Gastroesophageal sphincter (tissue), 4 donors: ENCODE data around the gene SPI1. TPM values are rescaled to one million over a fixed set of nuclear protein-coding genes. Genes with fewer than 3 reads are reported as not detected.

ENCODE experiments used
- ATAC-seq: fragments of 150-250 bp; one replicate; pipeline ENCODE4 v1.9.1; 2016; ENCODE audit warnings: mild to moderate bottlenecking, moderate library complexity
- H3K27ac ChIP-seq, 4 donors: fragments of 200-600 bp; sonication (generic) in 3 of 4; 1 replicate in 3 of 4; 2 replicates in 1 of 4; pipeline ENCODE4 v1.5.1; 2016 to 2019
- H3K27me3 ChIP-seq: fragments of 200-600 bp; sonication (generic); one replicate; pipeline ENCODE4 v1.5.1; 2019
- H3K36me3 ChIP-seq, 2 donors: fragments of 200-600 bp; sonication (generic); one replicate each; pipeline ENCODE4 v1.5.1; 2019; ENCODE audit warnings: control low read depth in 1 of 2
- H3K4me1 ChIP-seq, 3 donors: fragments of 200-600 bp; sonication (generic); 1 replicate in 2 of 3; 2 replicates in 1 of 3; pipeline ENCODE4 v1.5.1; 2016 to 2019; ENCODE audit warnings: control low read depth in 2 of 3
- H3K4me3 ChIP-seq, 2 donors: fragments of 200-600 bp; sonication (generic); one replicate each; pipeline ENCODE4 v1.5.1; 2019; ENCODE audit warnings: mild to moderate bottlenecking in 1 of 2, moderate library complexity in 1 of 2
- H3K9me3 ChIP-seq, 3 donors: fragments of 200-600 bp; sonication (generic); one replicate each; pipeline ENCODE4 v1.5.1; 2017 to 2019; ENCODE audit warnings: control low read depth in 2 of 3
- EP300 ChIP-seq: sonication (generic); formaldehyde crosslinking; IDR thresholded peaks from one replicate; pipeline ENCODE4 v1.6.1; 2017; ENCODE audit warnings: antibody characterized with exemption, mild to moderate bottlenecking
- POLR2A ChIP-seq, 2 donors: fragments of 450-650 bp; IDR thresholded peaks; one replicate each; pipeline ENCODE4 v1.6.1; 2017; ENCODE audit warnings: antibody characterized with exemption in 2 of 2, mild to moderate bottlenecking in 2 of 2, moderate library complexity in 1 of 2
- POLR2AphosphoS5 ChIP-seq: sonication (generic); formaldehyde crosslinking; IDR thresholded peaks from one replicate; pipeline ENCODE4 v1.6.1; 2017; ENCODE audit warnings: antibody characterized with exemption
- WGBS, 2 donors: methylation state at CpG; one replicate each; pipeline ENCODE4 v1.1.5; 2018; ENCODE audit warnings: low coverage in 1 of 2; 5-methylcytosine and 5-hydroxymethylcytosine counted together
- total RNA-seq, 4 donors: library from RNA; depleted of rRNA; stranded (reverse); fragments of >200 nt; gene quantifications; one replicate each; pipeline ENCODE4 v1.1.0, GENCODE V29; 2016
- TF ChIP-seq, protein P1 (sequence below), 4 experiments: fragments of 200-600 bp in 2 of 4; fragments of 450-650 bp in 2 of 4; sonication (generic) in 1 of 4; IDR thresholded peaks; one replicate each; pipeline ENCODE4 v1.5.1; 2017 to 2019; ENCODE audit warnings: antibody characterized with exemption in 4 of 4, mild to moderate bottlenecking in 2 of 4, moderate library complexity in 2 of 4

The SPI1 gene
- total RNA-seq, 4 donors from 2014 or later, result 4.2 to 32.4 (median 14.7) TPM

DNA sequence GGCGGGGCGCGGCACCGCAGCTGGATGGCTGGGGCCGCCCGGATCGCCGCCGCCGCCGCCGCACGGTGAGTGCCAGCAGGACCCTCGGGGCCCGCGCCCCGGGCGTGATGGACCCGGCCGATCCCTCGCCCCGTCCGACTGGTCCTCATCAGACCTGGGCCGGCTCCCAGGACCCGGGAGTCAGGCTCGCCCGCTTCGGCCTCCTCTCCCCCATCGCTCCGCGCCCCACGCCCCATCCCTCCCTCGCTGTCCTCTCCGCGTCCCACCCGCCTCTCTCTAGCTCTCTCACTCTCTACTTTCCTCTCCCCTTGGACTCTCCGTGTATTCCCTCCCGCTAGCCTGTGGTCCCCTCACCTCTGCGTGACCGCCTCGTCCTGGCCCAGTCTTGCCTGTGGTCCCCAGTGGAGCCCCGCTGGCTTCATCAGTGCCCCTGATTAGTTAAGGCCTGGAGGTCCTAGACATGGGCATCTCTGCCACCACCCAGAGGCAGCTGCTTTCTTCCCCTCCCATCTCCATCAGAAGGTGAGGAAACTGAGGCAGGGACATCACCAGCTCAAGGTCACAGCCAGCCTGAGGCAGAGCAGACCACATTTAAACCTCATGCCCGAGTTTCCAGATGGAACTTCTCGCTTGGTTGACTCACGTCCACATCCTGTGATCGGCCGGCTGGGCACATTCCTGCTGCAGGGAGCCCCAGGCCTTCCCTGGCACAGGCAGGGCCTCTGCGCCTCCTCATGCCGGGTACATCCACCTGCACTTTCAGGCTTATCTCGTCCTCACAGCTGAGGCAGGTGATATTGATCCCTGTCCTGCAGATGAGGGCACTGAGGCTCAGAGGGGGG lies 30.5 kb upstream of the SPI1 start:
- peak overlapping the region; percentile 82 to 96 (median 94) for H3K27ac ChIP-seq
- WGBS, 2 donors, result 0 to 2% methylated on average over 7 to 20 of the region's 50 CpGs
- H3K9me3 ChIP-seq, result no peaks in the 10 kb centered on the region
- ATAC-seq, result peak; percentile 9
- TF ChIP-seq POLR2AphosphoS5, result peak; percentile 55
- no peak for TF ChIP-seq EP300
- no peak for TF ChIP-seq POLR2A (IDR thresholded peaks at IDR 0.05)
- peaks cover 0 to 37% of the 10 kb centered on the region in 2 donors for H3K36me3 ChIP-seq
- H3K4me1 ChIP-seq, result peaks cover 0 to 60% (median 34%) of the 10 kb centered on the region in 3 donors
- no peaks in the 10 kb centered on the region for H3K27me3 ChIP-seq
- peak overlapping the region; percentile 73 to 89 for H3K4me3 ChIP-seq

DNA sequence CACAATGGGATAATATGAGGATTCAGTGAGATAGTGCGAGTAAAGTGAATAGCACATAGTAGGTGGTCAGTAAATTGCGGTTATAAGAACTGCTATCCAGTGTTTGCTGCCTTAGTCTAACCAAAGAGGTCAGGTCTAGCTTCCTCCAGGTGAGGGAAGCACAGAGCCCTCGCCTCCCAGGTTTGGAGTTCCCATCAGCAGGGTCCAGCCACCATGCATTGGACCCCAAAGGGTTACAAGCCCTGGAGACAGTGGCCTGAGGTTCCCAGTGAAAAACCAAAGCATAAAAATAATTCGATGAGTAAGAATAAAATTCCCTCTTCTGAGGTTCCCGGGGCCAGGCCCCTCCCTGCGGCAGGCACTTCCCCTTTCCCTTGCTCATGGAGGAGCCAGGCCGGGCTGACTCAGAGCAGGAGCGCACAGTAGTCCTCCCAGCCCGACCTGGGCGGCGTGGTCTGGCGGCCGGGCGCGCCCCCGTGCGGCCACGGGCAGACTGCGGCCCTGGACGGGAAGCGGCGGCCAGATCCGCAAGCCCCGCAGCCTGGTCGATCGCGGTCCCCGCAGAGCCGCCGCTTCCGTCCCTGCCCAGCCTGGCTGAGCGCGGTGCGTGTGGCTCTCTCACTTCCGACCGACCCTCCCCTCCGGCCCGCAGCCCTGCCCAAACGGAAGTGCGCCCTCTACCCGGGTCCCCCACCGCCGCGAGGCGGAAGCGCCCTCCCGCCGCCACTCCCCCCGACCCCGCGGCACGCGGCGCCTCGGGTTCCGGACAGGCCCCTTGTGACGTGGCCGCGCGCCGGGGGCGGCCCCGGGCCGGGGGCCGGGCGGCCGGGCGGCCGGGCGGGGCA lies 29.6 kb upstream of the SPI1 start, which contains the start of gene SLC39A13:
Gene SLC39A13, plus strand, starts transcription at position 845 of the 845 bp plus-strand sequence. CDS start 1,505 bp downstream, outside the sequence.
- TF ChIP-seq POLR2AphosphoS5 (peak; percentile 90), POLR2A (IDR thresholded peaks at IDR 0.05) (peak; percentile 92 to 97), EP300 (no peak)
- TF ChIP-seq, protein P1, sequence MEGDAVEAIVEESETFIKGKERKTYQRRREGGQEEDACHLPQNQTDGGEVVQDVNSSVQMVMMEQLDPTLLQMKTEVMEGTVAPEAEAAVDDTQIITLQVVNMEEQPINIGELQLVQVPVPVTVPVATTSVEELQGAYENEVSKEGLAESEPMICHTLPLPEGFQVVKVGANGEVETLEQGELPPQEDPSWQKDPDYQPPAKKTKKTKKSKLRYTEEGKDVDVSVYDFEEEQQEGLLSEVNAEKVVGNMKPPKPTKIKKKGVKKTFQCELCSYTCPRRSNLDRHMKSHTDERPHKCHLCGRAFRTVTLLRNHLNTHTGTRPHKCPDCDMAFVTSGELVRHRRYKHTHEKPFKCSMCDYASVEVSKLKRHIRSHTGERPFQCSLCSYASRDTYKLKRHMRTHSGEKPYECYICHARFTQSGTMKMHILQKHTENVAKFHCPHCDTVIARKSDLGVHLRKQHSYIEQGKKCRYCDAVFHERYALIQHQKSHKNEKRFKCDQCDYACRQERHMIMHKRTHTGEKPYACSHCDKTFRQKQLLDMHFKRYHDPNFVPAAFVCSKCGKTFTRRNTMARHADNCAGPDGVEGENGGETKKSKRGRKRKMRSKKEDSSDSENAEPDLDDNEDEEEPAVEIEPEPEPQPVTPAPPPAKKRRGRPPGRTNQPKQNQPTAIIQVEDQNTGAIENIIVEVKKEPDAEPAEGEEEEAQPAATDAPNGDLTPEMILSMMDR (IDR thresholded peaks at IDR 0.05), result peak in 3 of 4 experiments; percentile 92 to 95 (median 94)
- no peaks in the 10 kb centered on the region for H3K27me3 ChIP-seq

DNA sequence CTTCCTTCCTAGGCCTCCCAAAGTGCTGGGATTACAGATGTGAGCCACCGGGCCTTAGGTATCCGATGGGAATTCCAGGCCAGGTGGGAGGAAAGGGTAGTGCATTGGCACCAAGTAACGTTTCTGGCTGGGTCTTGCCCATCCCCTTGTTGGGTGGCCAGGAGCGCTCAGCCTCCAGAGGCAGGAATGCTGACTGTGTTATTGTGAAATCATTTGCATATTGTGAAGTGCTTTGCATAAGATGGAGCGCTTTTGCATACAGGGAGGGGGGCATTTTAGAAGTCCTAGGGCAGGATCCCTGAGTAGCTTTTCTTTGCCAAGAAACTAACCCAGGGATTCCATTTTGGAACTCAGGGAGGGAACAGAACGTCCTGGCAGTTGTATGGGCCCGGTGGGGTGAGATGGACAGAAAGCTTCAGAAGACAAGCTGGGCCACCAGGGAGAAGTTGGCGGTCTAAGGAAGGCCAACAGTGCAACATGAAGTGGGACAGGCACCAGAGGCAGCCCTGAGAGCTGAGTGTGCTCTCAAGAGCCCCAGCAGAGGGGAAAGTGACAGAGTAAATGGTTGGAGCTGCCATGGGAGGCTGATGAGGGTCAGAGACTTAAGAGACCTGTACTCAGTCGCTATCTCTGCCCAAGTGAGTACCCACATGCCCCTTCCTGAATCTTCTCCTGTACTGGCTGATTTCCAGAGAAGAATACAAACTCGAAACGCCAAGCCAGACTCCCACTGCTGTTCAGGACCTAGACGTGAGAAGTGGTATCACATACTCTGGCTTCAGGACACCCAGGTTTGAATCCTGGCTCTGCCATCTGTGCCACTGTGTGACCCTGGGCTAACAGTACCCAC lies 28.8 kb upstream of the SPI1 start:
- ATAC-seq, result no peak
- peak overlapping the region; percentile 41 to 89 for H3K4me3 ChIP-seq
- no peaks in the 10 kb centered on the region for H3K27me3 ChIP-seq
- H3K36me3 ChIP-seq, result peaks cover 0 to 22% of the 10 kb centered on the region in 2 donors
- H3K9me3 ChIP-seq, result no peaks in the 10 kb centered on the region
- H3K27ac ChIP-seq, result peak overlapping the region; percentile 85 to 96 (median 94)
- peaks cover 0 to 47% (median 27%) of the 10 kb centered on the region in 3 donors for H3K4me1 ChIP-seq
- no peak for TF ChIP-seq EP300
- TF ChIP-seq POLR2AphosphoS5, result peak; percentile 47
- TF ChIP-seq, protein P1 (IDR thresholded peaks at IDR 0.05), result peak in 2 of 4 experiments; percentile 19 to 21
- TF ChIP-seq POLR2A (IDR thresholded peaks at IDR 0.05), result no peak
- WGBS, 2 donors, result 51% methylated on average over 8 of the region's 12 CpGs; no CpG with 5 or more reads in 1 of the 2 donors

More for the DNA sequence above, 29.6 kb upstream of the SPI1 start, which contains the start of gene SLC39A13:
- Histone ChIP-seq H3K36me3 (peaks cover 0 to 29% of the 10 kb centered on the region in 2 donors), H3K4me1 (peaks cover 0 to 52% (median 27%) of the 10 kb centered on the region in 3 donors), H3K9me3 (no peaks in the 10 kb centered on the region), H3K4me3 (peak within 1 kb of the TSS; percentile 73 to 89), H3K27ac (peak within 1 kb of the TSS; percentile 85 to 96 (median 94))
- peak; percentile 93 for ATAC-seq
- 0% methylated on average over 1 to 2 of the region's 70 CpGs for WGBS, 2 donors

DNA sequence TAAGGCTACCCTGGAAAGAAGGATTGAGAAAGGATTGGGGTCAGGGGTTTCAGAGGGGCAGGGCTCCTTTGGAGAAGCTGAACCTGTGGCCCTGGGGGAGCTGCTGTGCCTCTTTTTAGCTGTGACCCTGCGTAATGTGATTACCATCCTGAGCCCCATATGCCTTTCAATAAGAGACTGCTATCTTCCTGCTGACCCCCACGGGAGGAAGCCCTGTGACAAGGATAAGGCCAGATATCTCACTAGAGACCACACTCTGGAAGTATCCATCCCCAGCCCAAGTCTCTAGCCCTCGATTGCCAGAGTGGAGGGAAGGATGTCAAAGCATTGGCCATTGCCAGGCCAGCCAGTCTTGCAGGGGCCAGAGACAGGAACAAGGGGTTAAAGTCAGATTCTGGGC lies 25.2 kb upstream of the SPI1 start:
- Histone ChIP-seq H3K4me1 (peaks cover 0 to 33% (median 7%) of the 10 kb centered on the region in 3 donors), H3K36me3 (no peaks in the 10 kb centered on the region), H3K9me3 (no peaks in the 10 kb centered on the region), H3K4me3 (no peak overlapping the region), H3K27me3 (no peaks in the 10 kb centered on the region), H3K27ac (no peak overlapping the region)
- ATAC-seq, result no peak
- WGBS, 2 donors, result 60 to 100% methylated on average over 1 of the region's 3 CpGs
- TF ChIP-seq POLR2A (IDR thresholded peaks at IDR 0.05), result no peak

DNA sequence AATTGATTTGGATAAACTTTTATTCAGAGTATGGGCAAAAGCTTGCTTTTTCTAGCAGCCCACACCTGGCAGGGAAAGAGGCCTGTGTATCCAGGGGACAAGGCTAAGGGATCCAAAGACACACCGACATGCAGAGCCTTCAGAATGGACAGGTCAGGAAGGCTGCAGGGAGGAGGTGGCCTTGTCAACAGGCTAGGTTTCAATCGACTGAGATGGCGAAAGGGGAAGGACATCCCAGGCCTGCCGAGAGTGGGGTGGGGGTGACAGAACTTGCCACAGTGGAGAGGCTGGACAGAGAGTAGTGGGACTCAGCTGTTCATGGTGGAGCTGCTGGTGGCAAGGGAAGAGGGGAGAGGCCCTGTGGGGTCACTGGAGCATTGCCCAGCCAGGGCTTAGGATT lies 24.8 kb upstream of the SPI1 start:
- Histone ChIP-seq H3K4me3 (no peak overlapping the region), H3K27ac (no peak overlapping the region), H3K4me1 (peaks cover 0 to 33% (median 7%) of the 10 kb centered on the region in 3 donors), H3K36me3 (no peaks in the 10 kb centered on the region), H3K9me3 (no peaks in the 10 kb centered on the region), H3K27me3 (no peaks in the 10 kb centered on the region)
- no peak for ATAC-seq
- 73 to 88% methylated on average over 1 to 4 of the region's 4 CpGs for WGBS, 2 donors
- TF ChIP-seq POLR2A (IDR thresholded peaks at IDR 0.05), result no peak
- TF ChIP-seq POLR2AphosphoS5, result no peak
- TF ChIP-seq, protein P1 (IDR thresholded peaks at IDR 0.05), result no peak
- TF ChIP-seq EP300, result no peak
